RPMI8226 (cell line): ENCODE results near the gene STK11.
A peak's percentile ranks its signal among the peaks of the same experiment; 100 is the strongest.

Experiments used
- DNase-seq: peaks from one replicate; pipeline ENCODE4 v3.0.0-alpha.2; 2015

Gene STK11

DNA sequence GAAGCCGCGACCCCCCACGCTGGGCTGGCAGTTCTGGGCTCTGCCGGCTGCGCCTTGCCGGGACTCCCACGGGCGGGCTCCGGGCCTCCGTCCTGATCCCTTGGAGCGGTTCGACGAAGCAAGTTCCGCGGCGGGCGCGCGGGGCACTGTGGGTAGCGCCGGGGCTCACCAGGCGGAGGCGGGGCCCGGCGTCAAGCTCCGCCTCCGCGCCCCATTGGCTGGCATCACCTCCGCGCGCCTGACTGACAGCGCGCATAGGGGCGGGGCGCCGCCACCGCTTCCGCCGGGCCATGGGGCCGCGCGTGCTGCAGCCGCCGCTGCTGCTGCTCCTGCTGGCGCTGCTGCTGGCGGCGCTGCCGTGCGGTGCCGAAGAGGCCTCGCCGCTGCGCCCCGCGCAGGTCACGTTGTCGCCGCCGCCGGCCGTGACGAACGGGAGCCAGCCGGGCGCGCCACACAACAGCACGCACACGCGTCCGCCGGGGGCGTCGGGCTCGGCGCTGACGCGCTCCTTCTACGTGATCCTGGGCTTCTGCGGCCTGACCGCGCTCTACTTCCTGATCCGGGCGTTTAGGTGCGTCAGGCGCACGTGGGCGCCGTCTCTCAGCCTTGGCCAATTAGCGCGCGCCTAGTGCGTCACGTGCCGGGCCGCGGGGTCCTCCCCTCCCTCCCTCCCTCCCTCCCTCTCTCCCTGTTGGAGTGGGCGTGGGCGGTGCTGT, 69.8 kb downstream of the STK11 start, which contains the start of gene FAM174C:
Gene FAM174C (plus strand): TSS at position 271 of the 716 bp plus-strand sequence. CDS start 20 bp downstream, at position 291.
- peak; percentile 98 for DNase-seq

DNA sequence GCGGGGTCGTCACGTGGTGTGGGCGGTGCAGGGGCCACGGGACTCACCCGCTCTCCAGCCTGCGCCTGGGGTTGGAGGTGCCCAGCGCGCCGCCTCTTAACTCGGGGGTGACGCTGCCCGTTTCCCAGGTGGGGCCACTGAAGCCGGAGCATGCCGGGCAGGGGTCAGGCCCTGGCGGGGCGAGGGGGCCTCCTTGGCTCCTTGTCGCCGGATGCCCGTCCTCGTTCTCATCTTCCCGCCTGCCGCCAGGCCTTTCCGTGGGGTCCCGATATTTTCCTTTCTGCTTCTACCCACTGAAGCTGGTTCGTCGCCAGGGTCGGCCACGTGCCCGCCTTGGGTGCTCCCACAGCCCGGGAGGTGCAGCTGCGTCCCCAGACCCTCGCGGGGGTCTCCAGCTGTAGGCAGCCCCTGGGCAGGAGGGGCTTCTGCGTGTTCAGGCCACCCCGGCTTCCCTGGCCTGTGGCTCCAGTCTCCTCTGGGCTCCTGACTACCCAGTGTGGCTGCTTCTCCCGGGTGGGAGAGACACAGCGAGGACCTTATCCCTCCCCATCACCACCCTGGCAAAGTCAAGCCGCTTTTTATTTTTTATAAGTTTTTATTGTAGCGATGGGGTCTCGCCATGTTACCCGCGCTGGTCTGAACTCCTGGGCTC, 70.5 kb downstream of the STK11 start:
- no peak for DNase-seq

DNA sequence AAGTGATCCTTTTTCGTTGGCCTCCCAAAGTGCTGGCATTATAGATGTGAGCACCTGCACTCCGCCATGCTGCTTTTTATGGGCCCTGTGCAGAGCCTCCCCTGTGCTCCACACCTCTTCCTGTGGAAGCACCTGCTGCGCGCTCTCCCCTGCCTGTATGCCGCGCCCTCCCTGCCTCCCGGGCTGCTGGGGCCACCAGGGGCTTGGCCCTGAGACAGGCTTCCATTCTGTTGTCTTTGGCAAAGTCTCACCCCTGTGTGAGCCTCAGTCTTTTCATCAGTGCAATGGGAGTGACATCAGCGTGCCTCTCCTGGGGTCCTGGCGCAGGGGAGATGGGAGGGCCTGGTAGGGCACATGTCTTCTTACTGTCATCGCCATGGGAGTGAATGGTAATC, 71.0 kb downstream of the STK11 start:
- peak; percentile 88 for DNase-seq

DNA sequence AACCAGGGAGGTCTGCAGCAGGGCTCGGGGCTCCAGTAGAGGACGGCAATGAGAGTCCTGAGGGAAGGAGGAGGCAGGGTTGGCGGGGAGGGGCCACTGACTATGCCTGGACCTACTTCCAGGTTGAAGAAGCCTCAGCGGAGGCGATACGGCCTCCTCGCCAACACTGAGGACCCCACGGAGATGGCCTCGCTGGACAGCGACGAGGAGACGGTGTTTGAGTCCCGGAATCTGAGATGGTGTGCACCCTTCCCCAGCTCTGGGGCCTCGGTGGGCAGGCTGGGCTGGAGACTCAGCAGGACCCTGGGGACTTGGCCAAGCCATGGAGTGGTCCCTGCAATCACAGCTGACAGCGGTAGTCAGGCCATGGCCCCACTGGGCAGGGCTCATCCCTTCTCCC, 71.5 kb downstream of the STK11 start:
- no peak for DNase-seq
